ENCODE measurements around the gene TSPAN18.

TSPAN18 gene

DNA sequence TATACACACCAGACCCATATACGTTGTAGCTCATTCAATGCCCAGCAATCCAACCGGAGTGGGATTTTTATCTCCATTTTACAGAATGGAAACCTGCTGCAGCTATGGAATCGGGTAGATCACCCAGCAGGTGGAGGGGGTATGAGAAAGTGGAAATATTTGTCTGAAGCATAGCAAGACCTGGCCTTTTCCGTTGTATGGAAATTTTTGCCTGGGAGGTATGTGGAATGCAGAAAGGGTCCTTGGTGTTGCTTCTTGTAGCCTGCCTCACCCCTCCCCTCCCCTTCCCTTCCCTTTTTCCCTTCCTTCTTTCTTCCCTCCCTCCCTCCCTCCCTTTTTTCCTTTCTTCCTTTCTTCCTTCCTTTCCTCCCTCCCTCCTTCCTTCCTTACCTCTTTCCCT is 15.2 kb downstream of the TSPAN18 start:
- no peak for DNase-seq

- no peak for DNase-seq
These were observed 15.9 kb downstream of the TSPAN18 start for GRCh38 chr11:44742508-44743246.

DNA sequence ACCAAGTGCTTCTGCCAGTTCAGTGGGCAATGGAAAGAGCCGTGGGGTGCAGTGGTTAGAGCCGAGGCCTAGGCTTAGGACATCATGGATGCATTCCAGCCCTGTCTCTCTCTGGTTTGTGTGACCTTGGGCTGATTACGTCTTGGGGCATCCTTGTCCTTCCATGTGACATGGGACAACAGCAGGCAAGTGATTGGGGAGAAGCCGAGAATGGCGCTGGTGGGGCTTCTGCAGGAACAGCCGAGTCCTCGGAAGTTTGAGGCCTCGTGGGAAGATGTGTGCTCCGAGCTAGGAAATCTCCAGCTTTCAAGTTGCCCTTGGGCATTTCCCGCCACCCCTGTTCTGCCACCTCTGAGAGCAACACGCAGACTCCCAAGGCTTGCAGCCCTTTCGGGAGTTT is 16.6 kb downstream of the TSPAN18 start:
- no peak for DNase-seq

DNA sequence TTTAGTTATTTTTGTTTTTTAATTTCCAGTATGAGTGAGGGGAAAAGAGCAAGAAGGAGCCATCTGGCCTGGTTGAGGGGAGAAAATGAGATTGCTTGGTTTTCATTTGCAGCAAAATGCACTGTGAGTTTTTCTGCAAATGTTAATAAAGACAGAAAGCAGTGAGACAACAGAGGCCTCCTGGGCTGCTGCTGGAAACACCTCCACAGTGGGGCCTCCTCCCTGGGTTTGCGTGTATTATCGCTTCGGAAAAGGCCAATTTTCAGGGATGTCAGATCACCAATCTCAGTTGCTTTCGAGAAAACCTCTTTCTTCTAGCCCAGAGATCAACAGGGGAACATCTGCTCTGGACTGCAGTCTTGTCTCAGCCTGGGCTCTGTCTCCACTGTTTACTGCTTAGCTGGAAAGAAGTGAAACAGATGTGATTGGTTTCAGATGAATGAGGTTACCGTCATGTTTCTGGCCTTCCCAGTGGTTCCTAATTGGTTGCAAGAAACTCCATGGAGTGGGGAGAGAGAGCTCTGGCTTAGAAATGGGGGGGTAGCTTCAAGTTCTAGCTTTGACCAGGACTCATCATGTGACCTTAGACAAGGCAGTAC is 17.3 kb downstream of the TSPAN18 start:
- no peak for DNase-seq

DNA sequence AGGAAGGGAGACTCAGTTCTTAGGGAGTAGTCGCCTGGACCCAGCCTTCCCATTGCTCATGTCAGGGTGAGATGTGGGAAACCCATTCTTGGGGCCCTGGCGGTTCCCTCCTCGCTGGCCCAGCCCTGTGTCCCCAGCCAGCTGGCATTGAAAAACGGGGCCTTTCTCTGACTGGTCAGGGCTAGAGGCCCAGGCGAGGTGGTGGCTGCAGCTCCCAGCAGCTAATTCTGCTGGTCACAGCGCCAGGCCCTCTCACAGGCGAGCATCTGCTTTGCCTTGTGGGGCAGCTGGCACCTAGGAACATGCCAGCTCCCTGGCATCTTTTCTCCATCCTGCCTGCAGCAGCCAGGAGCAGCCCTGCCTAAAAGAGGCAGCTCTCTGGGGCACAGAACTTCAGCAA is 20.1 kb downstream of the TSPAN18 start:
- DNase-seq, result no peak

DNA sequence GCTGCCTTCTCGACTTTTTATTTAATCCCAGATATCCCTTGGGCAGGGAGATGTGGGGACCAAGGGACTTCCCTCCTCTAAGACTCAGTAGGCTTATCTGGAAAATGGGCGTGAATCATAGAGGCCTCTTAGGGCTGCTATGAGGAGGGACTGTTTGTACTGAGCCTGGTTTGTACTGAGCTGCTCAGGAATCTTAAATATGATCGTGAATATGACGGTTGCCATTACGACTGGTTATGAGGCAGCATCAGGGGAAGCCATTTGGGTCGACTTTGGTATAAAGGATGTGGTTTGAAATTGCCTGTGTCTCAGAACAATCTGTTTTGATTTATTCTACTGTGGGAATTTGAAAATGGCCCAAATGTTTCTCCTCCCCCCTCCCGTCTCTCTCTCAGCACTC is 20.6 kb downstream of the TSPAN18 start:
- DNase-seq, result peak; percentile 7

GRCh38 chr11:44747836-44748235 is 21.1 kb downstream of the TSPAN18 start:
- DNase-seq, result no peak

GRCh38 chr11:44748606-44749005 is 21.8 kb downstream of the TSPAN18 start:
- DNase-seq, result no peak

GRCh38 chr11:44749189-44749588 is 22.4 kb downstream of the TSPAN18 start:
- DNase-seq, result no peak

DNA sequence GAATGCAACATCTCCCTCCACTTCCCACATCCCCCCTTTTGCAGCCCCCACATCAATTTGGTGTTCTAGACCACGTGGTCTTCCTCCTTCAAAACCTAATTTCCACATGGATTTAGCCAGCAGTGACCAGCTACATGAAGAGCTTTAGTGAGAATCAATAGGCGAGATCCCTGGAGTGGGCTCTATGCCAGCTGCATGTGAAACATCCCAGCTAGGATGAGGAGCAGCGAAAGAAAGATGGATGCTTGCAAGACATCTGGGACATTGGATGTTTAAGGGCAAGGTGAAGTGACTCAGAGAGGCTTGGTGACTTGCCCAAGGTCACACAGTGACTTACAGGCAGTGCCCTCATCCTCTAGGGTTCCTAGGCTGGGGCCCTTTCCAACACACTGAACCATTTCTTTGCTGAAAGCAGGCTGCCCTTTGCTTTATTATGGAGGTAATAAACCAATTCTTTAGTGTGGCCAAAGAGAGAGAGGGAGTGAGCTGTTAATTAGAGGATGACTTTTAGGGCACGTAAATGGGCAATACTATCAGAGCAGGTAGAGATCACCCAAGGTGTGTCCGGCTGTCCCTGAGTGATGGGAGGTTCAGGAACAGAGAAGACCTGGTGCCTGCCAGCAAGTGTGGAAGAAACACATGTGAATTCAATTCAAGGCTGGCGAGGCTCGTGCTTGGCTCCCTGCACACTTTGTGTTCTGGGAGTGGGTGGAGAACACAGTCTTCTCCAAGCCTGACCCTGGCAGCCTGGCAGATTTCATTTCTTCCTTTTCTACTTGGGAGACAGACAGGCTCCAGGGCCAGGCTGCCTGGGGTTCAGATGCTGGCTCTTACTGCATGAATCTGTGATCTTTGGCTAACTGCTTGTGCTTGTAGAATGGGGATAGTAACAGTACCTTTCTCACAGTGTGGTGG is 24.0 kb downstream of the TSPAN18 start:
- no peak for DNase-seq

DNA sequence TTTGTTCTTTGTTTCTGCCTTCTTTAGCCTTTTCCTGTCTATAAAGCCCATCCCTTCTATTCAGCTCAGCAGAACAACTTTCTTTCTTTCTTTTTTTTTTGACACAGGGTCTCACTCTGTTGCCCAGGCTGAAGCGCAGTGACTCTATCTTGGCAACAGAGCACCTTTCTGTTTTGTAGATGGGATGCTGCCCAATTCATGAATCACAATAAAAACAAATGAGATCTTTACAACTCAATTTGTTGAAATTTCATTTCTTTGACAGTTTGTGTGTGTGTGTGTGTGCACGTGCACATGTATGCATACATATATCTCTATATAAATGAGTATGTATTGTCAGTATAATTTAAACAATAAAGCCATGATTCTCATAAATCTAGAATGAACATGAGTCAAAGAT is 25.5 kb downstream of the TSPAN18 start:
- DNase-seq, result no peak

- DNase-seq, result no peak
These were observed 26.0 kb downstream of the TSPAN18 start for GRCh38 chr11:44752713-44753112.

- DNase-seq, result no peak
These were observed 27.3 kb downstream of the TSPAN18 start for GRCh38 chr11:44753961-44754645.

DNA sequence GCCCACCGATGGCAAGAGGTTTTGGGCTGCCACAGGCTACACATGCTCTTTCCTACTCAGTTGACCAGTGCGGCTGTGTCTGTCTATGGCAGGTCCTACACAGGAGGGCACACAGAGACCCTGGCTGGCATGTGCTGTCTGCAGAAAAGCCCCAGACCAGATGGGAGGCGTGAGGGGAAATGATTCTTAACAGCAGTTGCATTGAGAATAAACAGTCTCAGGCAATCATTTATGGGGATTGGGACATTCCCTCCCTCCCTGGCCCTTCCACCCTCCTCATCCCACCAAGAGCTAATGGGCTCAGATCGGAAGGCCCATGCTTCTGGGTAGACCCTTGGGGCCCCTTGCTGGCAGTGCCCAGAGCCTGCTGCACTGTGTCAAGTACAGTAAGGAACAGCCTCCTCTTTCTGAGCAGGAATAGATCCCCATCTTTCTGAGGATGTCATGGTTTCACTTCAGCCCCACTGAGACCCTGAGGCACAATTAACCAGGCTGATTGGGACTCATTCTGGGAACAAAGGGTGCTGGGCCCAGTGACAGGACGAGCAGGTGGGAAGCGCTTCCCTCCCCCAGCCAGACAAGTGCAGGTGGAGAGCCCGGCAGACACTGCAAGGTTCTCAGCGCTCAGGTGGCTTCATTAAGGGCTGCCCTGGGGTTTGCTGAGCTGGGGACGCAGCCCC is 28.3 kb downstream of the TSPAN18 start:
- no peak for DNase-seq

GRCh38 chr11:44755556-44756523 is 29.1 kb downstream of the TSPAN18 start:
- peak; percentile 32 for DNase-seq

- no peak for DNase-seq
These were observed 32.2 kb downstream of the TSPAN18 start for GRCh38 chr11:44758983-44759382.

DNA sequence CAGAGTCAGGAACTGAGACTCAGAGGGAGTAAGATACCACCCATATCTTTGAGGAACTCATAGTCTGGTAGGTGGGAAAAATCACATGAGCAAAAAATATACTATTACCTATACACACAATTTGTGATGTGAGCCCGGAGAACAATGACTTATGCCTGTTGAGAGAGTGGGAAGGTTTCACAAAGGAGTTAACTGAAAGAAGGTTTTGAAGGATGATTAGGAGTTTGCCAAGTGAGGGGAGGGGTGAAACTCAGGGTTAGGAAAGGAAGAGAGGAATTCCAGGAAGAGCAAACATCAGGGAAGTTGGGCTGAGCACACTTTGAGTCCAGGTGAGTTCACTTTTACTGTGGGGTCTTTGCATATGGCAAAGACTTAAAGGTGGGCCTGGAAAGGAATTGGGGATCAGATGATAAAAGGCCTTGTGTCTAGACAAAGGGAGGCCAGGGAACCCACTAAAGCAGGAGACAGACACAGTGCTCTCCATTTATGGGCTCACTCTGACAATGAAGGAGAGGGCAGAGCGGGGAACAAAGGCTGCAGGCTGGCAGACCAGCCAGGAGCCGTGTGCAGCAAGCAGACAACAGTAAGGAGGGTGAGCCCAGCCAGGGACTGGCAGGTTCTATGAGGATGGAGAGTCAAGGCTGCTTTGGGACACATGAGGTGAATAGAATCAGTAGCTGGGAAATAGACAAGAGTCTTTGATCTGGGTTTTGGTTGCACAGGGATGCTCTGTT is 33.1 kb downstream of the TSPAN18 start:
- DNase-seq, result no peak

DNA sequence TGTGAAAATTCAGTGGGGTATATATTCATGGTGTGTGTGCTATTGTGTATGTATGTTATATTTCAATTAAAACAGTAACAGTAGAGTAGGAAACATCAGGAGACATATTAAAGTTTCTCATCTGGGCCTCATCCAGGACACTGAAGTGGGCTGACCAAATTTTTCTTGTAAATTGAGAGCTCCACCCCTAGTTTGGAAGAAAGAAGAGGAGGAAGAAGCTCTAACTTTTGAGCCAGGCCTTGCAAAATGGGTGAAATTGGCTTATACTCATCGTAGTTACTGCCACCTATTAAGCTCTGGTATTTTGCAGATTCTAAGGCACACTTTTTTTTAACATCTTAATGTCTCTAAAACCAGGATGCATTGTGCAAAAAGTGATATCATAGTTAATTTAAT is 33.7 kb downstream of the TSPAN18 start:
- no peak for DNase-seq

GRCh38 chr11:44760917-44761550 is 34.3 kb downstream of the TSPAN18 start:
- peak; percentile 84 for DNase-seq

DNA sequence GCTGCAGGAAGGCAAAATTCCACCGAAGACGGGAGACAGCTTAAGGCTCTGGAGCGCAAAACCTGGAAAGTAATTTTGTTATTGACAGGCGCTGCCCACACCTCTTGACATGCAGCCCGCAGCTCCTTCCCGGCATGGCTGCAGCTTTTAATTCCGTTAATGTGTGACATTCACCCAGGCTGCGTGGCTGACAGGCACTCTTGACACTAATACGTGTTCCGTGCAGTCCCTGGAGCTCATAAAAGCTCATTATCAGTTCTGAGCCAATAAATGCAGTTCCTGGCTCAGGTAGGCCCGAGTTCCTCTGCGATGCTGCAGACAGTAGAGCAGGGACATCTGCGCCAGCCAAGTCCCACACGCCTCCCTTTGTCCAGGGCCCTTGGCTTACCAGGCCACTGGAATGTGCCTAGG is 34.8 kb downstream of the TSPAN18 start:
- no peak for DNase-seq
